Amygdala (tissue), 56 donors: ENCODE results near the gene PLK1.
"Not testable (repeated sequence)": the region's sequence is repeated elsewhere in the genome, so short reads cannot be mapped to it uniquely, and the experiment has no call there.

Experiments
- DNase-seq, 56 donors: peaks; one replicate each; lab custom pipeline; 2025; lab: John Stamatoyannopoulos, UW

Gene PLK1

DNA sequence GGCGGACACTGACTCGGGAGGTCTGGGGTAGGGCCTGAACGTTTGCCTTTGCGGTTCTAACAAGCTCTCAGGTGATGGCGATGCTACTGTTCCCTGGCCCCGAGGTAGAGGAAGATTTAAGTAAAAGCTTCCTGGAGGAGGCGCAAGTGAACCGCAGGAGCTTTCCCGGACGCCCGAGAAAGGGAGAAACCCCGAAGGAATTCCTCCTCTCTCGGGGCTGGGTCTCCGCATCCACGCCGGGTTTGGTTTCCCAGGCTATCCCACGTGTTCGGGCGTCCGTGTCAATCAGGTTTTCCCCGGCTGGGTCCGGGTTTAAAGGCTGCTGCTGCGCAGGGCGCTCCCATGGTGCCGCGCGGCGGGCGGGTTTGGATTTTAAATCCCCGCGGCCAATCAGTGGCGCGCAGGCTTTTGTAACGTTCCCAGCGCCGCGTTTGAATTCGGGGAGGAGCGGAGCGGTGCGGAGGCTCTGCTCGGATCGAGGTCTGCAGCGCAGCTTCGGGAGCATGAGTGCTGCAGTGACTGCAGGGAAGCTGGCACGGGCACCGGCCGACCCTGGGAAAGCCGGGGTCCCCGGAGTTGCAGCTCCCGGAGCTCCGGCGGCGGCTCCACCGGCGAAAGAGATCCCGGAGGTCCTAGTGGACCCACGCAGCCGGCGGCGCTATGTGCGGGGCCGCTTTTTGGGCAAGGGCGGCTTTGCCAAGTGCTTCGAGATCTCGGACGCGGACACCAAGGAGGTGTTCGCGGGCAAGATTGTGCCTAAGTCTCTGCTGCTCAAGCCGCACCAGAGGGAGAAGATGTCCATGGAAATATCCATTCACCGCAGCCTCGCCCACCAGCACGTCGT is at the start of gene PLK1:
PLK1 (plus strand) TSS at position 460 of the 844 bp plus-strand sequence; CDS start at position 504, 44 bp downstream.
- DNase-seq, result peak in 54 of 56 donors; percentile 9 to 79 (median 48)

DNA sequence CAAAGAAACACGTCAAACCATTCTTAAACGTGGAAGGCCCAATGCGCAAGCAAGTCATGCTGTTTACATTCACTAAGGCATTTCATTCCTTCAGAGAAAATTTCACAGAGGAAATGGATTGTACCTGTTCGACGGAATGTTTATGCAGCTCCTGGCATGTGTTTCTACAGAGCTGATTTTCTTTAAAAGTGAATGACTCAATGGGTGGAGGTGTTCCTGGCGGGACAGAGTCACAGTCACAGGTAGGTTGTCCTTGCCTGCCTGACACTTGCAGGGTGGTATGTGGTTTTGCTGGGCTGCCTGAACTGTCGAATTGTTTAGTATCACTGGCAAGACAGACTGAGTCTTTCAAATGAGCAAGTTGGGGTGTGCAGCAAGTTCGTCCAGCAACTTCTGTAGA is 49.2 kb upstream of the PLK1 start:
- DNase-seq, result no peak

GRCh38 chr16:23631874-23632273 is 46.8 kb upstream of the PLK1 start:
- not testable (repeated sequence) for DNase-seq

DNA sequence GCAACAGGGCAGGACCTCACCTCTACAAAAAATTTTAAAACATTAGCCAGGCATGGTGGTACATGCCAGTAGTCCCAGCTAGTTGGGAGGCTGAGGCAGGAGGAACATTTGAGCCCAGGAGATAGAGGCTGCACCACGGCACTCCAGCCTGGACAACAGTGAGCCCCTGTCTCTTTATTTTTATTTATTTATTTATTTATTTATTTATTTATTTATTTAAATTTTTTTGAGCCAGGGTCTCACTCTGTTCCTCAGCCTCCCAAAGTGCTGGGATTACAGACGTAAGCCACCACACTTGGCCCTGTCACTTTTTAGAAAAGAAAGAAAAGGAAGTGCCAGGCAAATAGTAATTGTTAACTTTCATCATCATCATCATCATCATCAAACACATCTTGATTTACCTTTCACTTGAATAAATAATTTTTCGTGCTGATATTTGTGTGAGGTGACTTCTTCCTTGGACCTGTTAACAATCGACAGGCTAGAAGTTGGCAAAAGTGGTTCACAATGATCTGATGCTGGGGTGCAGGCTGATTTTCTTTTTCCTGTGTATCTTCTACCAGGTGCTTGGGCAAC is 44.1 kb upstream of the PLK1 start:
- no peak for DNase-seq

DNA sequence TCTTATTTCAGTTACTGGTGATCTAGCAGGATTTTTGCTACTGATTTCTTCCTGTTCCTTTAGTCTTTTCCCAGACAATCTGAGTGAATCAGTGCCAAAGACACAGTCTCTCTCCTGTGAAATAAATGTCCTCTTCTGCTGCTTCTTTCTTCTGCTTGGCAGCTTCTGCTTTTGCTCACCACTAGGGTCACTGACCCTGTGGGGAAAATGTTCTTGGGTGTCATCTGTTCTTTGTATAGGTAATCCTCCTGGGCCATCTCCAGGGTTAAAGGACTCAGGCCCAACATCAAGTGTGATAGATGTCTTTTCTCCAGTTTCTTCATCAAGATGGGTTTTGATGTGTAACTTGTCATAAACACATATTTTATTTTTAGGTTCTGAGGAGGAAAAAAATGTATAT is 42.7 kb upstream of the PLK1 start:
- no peak for DNase-seq

DNA sequence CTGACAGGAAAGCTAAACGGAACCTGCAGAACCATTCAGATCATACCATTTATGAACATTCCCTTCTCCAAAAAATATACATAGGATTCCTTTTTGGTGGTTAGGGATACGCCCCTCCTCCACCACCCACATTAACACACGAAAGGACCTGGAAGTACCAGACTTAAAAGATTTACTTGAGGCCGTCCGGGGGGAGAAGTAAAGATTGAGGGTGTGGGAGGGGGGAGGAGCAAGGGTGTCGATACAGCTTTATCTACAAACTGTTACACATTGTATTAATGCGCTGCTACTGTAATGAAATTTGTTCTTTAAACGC is 38.1 kb upstream of the PLK1 start:
- DNase-seq, result no peak

- peak; percentile 38 to 96 (median 88) for DNase-seq
Observed at GRCh38 chr16:23640931-23641765, 37.5 kb upstream of the PLK1 start, which contains the start of the genes DCTN5 and PALB2. Gene DCTN5 (plus strand): TSS chr16:23641466. CDS start chr16:23641543, 77 bp downstream. Gene PALB2 (minus strand): TSS chr16:23641310. CDS start chr16:23641157, 153 bp downstream.

DNA sequence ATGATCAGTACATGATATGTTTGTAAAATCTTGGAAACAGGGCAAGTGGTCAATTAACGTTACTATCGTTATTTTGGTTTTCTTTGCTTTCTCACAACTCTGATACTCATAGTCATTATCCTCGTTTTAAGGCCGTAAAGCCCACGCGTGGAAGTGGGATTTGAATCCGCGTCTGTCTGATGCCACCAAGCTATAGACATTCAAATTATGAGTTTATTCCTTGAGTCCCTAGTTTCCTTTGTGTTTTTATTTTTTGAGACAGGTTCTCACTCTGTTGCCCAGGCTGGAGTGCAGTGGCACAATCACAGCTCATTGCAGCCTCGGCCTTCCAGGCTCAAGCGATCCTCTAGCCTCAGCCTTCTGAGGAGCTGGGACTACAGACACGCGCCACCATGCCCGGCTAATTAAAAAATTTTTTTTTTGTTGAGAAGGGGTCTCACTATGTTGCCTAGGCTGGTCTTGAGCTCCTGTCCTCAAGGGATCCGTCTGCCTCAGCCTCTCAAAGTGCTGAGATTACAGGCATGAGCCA is 36.4 kb upstream of the PLK1 start:
- DNase-seq, result no peak

DNA sequence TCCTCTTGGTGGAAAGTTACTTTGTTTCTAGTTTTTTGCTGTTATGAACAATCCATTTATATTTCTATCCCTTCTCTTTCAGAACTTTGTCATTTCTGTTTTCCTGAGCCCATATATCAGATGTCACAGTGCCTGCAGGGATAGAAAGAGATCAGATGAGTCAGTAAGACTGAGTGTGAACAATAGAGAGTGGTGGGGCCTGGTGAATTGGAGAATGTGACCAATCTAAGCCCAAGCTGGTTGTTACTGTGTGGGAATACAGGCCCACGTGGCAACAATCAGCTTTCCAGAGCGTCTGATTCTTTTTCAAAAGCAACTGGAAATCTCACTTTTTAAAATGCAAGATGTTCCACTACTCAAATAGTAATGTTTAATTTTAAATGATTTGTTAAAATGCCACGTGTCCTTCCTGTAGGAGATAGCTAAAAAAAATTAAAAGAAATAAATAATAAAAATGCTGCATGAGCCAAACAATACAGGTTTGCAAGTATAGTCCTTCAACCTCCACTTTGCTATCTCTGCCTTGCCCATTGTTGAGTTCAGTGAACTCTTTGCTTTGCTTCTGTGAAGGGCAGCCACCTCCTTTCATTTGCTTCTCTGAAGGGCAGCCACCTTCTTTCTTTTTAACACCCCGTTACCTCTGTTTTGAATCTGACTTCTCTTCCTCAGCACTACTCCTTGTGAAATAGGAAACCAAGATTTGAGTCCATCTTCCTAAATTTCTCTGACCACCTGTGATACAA is 27.8 kb upstream of the PLK1 start:
- DNase-seq, result peak in 12 of 56 donors; percentile 3 to 54 (median 17)

DNA sequence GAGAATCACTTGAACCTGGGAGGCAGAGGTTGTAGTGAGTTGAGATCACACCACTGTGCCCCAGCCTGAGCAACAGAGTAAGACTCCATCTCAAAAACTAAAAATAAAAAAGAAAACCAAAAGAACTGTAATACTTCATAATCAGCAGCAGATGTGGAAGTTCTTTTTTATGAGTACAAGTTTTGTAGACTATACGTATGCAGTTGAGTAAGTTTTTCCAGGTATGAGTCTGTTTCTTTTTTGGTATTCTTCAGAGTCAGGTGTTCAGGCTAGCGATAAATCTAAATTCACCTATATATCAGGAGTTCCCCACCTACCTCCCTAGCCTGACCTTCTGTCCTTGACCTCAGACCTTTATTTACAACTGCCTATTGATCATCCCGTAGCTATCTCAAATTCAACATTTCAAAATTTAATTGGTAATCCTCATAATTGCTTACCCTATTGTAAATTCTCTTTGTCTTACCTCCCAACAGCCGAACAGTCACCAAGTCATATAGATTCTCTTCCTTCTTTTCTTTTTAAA is 26.7 kb upstream of the PLK1 start:
- no peak for DNase-seq

DNA sequence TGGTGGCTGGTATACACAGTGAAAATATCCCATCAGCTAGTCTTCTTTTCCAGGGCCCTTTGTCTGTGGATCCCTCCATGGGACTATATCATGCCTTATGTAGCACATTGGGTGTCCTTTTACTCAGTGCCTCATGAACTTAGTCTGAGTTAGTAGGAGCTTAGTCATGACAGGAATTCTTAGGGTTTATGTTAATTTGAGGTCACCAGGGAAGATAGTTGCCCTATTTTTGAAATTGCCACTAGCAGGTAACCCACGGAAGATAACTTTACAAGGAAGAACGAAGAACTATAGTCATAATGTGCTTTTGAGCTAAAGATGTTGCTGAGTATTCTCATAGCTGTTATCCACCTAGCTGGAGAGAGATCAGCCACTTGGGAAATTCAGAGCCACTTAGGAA is 14.8 kb upstream of the PLK1 start:
- DNase-seq, result no peak

- no peak for DNase-seq
Observed at GRCh38 chr16:23666571-23667354, 11.9 kb upstream of the PLK1 start.

DNA sequence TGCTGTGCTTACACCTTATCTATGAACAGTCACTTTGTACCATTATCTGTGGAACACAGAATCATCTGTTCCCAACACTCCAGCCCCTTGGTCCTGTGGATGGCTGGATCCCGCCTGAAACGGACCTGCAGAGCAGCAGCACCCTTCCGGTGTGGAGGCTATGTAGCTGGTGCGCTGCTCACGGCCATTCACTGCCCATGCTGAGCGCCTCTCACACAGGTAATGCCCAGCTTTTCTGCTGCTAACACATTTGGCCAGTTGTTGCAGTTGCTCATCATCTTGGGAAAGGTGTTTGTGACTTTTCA is 11.4 kb upstream of the PLK1 start:
- DNase-seq, result no peak

DNA sequence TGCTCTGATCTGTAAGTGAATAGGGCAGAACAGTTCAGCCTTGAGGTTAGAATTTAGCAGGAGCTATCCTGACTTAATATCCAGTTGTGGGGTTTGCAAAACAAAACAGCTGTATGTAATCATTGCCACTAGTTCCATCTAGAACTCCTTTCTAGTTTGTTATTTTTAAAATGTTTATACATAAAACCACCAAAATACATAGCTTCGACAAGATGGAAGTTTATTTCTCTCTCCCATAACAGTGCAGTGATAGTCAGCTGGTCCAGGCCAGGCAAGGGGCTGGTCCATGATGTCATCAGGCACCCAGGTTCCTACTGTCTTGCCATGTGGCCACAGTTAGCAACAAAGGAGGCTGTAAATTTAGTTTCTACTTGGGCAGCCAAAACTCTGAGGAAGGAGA is 10.5 kb upstream of the PLK1 start:
- no peak for DNase-seq

DNA sequence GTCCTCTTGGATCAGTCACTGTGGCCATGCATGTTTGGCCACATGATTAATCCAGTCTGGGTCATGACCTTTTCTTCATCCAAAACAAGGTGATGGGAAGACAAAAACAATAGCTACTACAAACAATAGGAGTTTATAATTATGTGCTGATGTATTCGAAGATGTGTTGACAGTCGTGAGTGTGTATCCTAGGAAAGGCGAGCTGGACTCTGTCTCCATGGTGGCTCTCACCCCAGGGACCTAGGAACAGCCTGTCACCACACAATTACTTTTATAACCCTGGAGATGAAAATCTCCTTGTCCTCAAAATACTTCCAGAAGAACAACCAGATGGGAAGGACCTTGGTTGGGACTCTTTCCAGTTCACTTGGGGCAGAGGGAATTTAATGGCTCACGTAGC is 9.8 kb upstream of the PLK1 start:
- no peak for DNase-seq

DNA sequence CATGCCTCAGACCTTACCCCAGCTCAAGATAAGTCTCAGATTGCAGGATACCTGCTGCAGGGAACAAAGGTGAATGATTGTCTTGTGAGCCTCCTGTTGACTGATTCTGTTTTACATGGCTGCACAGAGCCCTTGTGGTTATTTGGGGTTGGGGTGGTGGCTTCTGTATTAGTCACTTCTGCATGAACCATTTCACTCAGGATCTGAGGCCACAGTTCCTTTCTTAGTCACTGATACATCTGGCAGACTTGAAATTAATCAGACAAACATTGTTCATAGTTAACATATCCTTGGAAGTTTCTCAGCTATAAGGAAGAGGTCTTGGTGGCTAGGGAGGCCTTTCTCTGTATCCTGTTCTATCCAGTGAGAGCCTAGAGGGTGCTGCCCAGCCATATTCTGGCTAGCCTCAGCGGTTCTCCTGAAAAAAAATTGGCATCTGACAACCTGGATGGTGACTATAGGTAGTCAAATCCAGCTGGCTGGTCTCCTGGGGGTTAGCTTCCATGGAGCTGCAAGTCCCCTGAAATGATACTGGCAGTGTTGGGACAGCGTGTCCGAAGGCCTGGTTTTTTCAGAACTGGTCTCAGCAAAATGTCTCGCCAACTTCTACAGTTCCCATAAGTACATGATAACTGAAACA is 8.4 kb upstream of the PLK1 start:
- DNase-seq, result no peak

DNA sequence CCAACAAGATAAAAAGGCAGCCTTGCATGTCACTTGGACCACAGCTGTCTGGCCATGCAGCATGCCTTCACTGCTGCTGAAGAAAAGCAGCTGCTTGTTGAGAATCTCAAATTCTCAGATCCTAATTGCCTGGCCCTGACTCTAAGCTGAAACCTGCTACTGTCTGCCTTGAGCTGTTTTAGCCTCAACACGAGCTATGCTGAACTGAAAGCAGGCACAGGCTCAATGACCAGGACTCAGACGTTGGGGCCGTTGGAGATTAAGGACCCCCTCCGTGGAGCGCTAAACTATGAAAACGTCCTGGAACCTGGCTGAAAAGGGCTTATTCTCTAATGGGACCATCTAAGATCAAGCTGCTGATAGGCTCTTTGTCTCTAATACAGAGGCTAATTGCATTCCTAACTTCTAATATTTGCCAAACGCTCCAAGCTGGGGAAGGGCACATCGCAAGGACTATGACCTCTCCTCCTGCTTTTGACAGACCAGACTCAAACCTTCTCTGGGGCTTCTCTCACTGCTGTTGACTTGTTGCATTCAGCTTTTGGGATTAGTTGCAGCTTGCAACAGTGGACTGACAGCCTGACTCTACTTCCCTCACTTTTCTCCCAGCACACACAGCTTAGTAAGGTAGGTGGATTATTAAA is 4.6 kb upstream of the PLK1 start:
- DNase-seq, result no peak

DNA sequence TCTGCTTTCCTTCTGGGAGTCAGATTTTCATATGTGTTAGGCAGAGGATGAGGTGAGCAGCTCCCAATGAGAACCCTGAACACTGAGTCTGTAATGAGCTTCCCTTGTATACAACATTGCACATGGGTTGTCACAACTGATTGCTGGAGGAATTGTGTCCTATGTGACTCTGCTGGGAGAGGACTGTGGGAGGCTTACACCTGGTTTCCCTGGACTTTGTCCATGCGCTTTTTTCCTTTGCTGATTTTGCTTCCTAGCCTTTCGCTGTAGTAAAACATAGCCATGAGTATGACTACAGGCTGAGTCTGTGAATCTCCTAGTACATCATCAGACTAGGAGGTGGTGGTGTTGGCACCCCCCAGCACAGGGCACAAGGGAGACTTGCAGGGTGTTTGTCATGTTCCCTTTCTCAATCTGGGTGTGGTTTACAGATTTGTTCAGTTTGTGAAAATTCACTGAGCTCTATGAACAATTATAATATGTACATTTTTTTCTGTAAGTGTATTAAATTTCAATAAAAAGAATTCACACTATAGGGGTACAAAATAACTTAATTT is 1.7 kb upstream of the PLK1 start:
- no peak for DNase-seq
